Measurements from ENCODE around the gene IFNGR1.
"Not testable (repeated sequence)": the region's sequence is repeated elsewhere in the genome, so short reads cannot be mapped to it uniquely, and the experiment has no call there.

IFNGR1 gene

DNA sequence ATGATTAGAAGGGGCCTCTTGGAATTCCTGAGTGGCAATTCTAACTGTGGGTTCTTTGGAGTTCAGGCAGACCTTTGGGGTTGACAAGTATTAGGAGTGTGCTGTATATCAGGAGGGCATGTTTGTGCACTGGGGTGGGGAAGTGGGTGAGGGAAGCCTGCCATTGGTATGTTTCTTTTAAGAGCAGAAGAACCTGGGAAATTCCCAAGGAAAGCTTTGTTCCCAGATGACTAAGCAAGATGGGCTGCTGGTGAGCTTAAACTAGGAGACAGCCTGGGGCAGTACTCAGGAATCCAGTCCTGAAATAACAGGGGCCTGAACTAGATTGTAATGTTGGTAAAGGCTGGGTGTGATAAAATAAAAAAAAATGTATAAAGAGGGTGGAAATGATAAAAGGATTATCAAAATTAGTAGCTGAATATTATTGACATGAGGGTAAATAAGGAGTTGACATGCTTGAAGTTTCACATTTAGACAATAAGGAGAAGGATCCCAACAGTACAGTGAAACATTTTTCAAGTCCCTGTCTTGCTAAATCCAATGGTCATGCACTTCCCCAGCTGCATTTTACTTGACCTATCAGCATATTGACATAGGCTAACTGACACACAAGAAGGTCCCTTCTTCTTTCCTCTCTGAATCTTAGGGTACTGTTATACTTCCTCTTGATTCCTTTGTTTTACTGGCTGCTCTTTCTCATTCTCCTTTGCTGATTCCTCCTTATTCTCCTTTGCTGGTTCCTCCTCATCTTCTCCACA lies 18.4 kb upstream of the IFNGR1 start:
- no peak for DNase-seq

DNA sequence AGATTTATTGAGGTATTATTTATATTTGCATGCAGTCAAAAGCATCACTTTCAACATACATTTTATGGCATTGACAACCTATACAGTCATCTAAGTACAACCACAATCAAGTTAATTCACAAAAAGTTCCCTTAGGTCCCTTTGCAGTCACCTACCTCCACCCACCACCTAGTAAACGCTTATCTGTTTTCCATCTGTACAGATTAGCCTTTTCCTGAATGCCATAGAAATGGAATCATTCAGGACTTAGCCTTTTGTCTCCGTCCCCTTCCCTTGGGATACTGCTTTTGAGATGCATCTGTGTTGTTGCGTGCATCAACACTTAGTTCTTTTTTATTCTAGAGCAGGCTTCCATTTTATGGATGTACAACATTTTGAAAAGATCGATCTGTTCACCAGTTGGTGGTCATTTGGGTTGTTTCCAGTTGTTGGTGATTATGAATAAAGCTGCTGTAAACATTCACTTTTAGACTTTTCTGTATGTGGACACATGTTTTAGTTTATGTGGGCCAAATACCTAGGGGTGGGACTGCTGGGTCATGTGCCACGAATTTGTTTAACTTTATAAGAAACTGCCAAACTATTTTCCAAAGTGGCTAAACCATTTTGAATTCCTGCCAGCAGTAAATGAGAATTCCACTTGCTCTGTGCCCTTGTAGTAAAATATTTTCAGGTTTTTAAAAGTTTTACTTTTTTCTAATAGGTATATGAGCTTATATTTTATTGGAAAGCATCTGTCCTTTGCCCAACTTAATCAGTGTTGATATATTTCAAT lies 17.6 kb upstream of the IFNGR1 start:
- DNase-seq: no peak

DNA sequence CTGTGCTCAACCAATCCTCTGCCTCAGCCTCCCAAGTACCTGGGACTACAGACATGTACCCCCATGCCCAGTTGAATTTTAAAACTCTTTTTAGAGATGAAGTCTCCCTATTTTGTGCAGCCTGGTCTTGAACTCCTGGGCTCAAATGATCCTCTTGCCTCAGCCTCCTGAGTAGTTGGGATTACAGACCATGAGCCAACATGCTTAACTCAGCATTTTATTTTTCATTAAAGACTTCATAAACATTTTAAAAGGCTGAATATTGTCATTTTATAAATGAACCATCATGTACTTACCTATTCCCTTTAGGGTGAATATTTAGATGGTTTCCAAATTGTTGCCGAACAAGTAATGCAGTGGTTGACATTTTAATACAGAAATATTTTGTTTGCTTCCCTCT lies 16.5 kb upstream of the IFNGR1 start:
- DNase-seq: no peak

DNA sequence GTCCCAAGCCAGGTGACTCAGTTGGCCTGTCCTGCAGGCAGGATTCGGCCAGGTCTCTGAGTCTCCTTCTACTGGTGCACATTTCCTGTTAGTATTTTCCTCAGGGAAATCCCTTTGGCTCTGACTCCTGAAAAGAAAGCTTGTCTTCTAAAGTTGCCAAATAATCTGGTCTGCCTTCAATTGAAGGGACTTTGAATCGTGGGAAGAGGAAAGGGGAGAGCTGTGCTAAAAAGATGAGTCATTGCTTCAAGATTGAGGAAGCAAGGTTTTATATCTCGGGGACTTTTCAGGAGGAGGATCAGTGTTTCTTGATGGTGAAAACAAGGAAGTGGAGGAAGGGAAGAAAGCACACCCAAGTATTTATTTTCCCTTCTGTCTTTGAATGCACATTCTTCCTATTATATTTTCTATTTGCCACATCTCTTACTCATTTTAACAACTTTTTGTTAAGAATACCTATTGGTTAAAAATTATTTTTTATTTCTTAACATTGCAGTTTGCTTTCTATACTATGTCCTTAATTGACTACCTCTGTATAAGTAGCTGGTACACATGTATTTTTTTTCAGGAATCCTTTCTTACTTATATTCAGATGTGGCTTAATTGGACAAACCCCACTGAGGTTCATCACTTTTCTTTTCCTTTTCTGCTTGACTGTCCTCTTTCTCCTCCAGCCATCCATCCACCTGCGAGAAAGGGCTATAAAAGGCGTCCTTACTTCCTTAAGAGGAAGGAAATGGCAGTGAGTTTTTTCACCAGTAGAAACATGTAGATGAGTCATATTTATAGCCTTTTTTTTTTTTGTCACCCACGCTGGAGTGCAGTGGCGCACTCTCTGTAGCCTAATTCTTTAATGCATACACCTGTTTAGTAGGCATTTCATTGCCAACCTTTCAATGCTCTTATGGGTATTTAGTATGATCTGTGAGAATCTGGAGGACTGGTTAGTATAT lies 15.0 kb upstream of the IFNGR1 start:
- DNase-seq: no peak

DNA sequence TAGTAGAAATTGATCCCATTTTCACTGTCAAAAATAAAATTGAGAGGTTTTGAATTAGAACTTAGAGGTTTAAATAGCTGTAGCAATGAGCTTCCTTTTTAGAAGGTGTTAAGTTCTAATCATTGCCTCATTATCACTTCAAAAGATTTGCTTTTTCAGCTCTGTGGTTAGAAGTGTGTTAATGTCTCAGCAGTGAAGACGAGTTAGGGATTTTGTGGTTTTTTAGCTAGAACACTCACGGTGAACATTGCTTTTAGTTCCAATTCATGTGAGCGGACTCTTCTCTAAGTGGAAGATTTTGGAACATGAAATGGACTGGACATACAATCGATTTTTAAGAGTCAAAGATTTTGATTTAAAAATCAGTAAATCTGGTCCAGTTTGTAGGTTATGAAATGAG lies 12.7 kb upstream of the IFNGR1 start:
- no peak for DNase-seq

DNA sequence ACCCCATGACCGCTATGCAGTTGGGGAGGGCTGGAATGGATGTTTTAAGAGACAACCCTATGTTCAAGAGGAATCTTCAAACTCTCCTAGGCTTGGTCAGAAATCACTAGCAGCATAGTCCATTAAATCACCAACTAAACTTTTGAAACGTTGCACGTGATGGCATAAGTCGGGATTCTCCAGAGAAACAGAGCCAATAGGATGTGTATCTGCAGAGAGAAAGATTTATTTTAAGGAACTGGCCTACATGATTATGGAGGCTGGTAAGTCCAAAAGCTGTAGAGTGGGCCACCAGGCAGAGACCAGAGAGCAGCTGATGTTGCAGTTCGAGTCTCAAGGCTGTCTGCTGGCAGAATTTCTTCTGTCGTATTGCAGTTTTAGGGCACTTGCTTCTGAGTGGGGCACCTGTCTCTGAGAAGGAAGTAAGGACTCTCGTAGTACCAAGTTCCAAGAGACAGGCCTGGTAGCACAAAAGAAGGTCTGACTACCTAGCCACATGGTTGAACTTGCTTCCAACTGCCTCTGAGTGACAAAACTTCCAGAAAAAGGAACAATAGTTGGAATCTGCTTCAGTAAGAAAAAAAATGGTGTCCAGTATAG lies 11.9 kb upstream of the IFNGR1 start:
- DNase-seq: no peak

DNA sequence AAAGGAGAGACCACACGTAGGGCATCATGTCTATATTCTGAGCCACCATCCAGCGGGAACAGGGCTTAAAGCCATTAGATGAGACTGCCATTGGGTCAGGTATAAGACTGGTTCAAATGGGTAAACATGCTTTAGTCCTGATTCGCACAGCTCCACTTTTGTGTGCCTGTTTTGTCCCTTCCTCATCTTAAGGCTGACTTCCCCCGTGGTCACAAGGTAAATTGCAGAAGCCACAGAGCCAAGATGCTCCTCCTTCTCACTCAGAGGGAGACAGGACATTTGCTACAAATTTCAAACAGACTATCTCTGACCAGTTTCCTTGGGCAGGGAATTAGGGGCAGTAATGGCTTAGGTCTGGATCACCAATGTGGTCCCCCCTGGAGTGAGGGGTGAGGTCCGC lies 11.4 kb upstream of the IFNGR1 start:
- no peak for DNase-seq

DNA sequence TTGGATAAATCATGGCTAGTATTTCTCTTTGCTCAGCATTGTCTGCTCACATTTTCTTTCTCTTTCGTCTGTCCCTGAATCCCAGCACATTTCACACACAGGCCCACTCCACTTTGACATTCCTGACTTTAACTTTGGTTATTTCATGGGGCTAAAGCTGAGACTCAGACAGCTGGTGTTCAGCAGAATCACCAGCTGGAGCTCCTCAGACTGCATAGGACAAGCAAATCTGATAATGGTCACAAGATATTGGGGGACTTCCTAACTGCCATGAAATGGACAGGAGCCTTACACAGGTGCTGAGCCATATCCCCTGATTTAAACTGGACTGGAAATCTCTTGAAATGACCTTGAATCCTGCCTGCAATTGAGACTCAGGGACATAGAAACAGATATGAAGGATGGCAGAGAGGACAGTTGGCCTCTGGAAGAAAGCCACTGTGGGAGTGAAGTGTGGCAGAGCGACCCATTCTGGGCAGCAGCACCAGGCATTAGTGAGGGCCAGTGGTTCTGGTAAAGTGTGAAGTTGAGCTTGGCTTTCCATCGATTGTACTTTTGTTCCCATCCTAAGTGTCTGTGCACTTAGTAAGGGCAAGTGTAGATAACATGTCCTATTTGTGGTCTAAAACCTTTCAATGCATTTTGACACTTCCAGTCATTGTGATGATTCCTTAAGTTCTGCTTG lies 10.0 kb upstream of the IFNGR1 start:
- no peak for DNase-seq

DNA sequence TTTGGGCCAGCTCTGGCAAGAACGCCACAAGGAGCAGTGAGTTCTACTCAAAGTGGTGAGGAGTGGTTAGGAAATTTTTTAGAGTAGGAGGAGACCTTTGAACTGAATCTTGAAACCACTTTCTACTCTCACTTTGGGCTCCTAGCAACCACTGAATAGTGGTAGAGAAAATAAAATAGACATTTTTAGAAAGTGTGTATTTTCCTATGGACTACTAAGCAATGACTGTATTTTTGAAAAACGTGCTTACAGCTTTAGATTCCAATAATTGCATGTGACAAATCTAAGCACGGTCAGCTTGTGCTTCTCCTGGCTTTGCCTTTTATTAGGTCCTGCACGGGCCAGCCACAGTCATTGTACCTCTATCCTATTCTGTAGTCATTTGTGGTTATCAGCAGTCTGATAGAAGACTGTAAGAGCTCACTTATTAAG lies 8.7 kb upstream of the IFNGR1 start:
- no peak for DNase-seq

DNA sequence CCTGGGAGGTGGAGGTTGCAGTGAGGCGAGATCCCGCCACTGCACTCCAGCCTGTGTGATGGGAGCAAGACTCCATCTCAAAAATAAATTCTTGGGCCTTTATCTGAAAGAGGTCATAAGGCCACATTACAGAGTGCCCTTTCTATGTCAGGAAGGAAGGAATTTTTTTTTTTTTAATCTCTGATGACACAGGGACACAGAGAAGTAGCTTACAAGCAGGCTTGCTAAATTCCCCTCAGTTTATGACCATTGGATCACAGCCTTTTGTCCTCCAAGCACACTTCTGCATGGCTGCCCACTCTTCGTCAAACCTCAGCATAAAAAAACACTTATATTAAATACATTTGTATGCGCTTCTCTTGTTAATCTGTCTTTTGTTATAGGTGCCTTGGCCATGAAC lies 7.5 kb upstream of the IFNGR1 start:
- DNase-seq: no peak

DNA sequence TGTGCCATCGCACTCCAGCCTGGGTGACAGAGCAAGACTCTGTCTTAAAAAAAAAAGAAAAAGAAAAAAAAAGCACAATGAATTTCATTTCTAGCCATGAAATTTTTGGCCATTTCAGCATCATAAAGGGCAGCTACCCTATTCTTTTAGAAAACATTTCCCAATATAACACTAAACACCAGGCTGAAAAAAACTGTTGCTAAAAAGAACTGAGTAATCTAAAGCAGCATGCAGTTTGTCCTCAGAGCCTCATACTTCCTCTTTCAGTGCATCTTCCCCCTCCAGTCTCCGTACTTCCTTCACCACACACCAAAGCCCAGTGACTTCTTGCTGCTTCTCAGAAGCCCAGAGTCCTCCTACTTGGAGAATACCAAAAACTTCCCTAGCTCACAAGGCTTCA lies 5.6 kb upstream of the IFNGR1 start:
- no peak for DNase-seq

DNA sequence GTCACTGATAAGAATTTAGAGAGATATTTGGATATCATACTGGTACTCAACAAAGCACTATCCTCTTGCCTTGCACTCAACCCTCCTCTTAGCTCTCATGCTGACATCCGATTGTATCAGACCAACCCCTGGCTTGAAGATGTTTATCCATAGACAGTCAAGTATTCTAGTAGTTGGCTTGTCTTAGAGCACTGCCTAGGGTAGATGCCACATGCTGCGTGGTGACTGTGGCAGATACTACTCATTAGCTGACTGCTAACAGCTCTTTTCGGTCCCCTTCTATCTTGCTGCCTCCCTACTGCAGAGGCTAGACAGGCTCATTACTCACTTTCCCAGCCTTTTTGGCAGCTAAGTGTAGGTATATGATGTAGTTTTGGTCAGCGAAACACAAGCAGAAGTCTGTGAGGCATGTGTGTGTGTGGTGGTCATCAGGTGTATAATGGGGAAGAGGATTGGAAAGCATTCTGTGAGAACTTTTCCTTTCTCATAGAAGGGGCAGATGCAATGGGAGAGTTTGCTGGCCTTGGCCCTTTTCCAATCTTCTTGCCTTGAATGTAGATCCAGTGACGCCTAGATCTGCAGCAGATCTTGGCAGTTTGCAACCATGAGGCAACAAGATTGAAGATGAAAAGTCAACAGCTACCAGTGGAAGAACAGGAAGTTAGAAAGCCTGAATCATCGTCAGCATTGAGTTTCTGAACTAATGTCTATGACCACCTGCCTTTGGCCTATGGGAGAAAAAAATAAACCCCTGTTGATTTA lies 4.4 kb upstream of the IFNGR1 start:
- DNase-seq: no peak

DNA sequence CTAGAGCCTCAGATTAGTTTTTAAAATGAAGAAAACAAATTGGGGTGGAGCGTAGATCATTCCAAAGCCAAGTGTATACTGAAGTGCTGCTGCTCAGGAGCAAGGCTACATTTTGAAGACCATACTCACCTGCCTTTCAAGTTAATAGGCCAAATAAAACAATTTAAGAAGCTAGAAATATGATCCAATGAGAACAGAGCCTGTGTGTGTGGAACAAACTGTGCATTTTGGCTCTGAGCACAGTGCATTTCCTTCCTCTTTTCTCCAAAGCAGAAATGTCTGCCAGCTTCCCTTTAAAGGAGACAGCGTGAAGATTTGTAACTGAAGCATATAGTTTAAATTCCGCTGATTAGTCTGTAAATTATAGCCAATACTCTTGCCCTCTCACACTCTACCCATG lies 3.2 kb upstream of the IFNGR1 start:
- no peak for DNase-seq

DNA sequence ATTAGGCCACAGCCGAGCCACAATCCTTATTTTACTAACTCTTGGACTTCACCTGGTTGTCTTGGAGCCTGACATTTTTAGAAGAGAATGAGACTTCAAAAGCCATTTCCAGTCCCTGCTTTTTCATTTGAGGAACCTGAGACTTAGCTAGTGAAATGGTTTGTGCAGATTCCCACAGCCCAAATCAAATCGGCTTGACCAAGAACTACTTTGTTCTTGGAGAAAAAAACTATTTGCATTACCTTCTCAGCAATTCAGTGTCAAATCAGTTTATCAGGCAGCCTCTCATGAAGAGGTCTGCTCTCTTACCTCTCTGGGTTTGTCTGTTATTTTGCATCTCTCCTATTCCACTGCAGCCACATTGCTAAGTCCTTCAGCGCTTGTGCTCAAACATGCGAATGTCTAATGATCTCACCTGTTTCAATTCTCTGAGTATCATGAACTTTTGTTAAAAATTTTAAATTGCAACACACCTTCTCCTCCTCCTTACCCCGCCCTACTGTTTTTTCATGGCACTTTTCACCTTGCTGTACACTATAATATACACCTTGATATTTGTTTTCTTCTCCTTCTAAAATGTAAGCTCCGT lies 573 bp upstream of the IFNGR1 start:
- DNase-seq: no peak

DNA sequence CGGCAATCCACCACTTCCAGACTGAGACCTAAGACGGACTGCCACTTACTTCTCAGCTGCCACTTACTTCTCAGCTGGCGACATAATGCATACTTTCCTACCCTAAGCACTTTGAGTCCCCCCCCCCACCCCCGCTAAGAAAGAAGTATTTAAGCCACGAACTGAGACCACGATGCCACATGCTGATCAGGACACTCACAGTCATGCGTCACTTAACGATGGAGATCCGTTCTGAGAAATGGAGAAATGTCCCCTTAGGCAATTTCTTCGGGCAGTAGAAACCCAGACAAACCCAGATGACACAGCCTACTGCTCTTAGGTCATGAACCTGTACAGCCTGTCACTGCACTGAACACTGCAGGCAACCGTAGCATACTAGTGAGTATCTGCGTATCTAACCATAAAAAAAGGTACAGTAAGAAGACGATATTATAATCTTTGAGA lies 690 bp downstream of the IFNGR1 start:
- DNase-seq: no peak

DNA sequence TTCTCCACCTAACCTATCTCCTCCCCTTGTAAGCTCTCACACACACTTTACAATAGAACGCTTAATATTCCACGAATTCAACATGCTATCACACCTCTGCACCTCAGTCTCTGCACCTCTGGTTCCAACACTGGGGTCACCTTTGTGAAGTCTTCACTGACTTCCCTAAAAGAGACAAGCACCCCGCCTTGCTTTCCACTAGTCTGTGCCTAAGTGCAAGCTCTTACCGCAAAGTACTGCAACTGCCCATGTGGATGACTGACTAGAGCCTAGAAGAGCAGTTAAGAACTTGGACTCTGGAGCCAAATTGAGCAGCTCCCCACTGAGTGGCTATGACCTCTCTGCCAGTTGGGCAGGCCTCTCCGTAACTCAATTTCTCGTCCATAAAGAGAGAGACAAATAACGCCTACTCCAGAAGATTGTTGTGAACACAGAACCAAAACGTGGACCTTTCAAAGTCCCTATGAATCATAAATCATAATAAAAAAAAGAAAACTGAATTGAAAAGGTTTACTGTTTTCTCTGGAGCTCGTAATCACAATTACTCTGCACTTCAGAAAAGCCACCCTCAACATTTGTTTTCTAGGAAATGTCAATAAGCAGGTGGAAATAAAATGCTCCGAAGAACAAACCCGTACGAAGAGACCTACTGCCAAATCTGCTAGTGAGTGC lies 1.2 kb downstream of the IFNGR1 start:
- peak; percentile 13 for DNase-seq

DNA sequence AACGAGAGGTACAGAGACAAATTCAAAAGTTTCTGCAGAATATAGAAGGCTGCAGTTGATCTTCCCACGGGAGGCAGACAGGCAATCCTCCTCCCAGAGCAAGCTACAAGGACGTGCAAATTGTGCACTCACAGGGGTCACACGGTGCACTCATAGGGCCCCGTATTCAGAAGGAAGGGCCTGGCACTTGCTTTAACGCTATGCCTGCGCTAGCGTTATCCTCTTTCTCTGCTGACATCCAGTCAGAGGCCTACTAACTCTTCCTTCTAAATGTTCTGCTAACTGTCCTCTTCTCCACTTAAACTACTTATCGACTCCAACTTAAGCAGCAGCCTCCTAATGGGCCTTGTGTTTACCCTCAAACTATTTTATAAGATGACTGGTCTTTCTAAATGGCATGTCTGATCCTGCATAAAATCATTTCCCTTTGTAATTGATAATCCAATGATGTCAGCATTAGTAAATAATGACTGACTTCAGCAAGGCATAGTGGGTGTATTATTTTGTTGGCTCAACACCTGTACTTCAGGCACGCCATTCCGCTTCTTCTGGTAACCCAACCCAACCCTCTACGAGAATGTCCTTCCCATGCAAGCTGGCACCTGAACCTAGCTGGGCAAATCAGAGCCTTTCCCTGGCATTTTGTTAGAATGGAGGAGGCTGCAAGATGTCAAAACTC lies 2.2 kb downstream of the IFNGR1 start:
- DNase-seq: no peak

DNA sequence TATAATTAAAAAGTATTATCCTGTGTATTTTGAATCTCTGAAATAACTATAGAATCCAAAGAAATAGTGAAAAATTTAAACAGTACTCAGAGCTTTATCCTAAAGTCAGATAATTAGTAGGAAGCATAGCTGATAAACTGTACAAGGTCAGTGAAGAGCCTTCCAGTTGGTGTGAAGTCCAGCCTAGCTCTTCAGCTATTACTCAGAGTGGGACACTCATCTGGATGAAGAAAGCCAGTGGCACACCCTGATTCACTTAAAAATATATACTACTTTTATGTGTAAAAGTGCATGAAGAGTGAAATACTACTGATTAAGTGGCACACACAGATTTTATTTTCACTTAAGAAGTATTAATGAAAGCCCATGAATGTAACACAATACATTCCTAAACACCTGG lies 3.1 kb downstream of the IFNGR1 start:
- DNase-seq: no peak

DNA sequence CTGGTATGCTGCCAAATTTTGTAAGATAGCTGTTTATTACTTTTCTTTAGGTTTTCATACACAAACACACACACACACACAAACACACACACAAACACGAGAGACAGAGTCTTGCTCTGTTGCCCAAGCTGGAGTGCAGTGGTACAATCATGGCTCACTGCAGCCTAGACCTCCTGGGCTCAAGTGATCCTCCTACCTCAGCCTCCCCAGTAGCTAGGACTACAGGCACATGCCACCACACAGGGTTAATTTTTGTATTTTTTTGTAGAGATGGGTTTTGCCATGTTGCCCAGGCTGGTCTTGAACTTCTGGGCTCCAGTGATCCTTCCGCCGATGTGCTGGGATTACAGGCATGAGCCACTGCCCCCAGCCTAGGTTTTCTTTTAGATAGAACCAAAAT lies 3.6 kb downstream of the IFNGR1 start:
- not testable (repeated sequence) for DNase-seq
